AG20443 (cell line): ENCODE results near the gene TBC1D1.

Source experiments
- DNase-seq: peaks from one replicate; pipeline ENCODE4 v3.0.0; 2012; ENCODE audit warnings: low spot score, mixed read lengths

TBC1D1 gene

DNA sequence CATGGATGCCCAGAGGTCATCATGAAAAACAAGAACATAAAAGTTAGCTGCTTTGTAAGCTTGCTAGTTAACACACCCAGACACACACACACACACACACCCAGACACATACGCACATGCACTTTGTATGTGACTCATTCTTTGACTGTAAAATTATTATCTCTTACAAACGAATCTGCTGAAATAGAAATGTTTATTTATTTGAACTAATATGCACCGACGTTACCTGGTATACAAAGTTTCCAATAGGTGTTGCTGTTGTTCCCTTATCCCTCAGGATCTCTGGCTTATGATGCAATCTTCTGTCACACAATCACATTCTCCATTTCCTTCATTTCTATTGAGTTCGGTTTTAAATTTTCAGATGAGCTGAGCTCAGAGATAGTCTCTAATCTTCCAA is 278.6 kb downstream of the TBC1D1 start:
- no peak for DNase-seq

DNA sequence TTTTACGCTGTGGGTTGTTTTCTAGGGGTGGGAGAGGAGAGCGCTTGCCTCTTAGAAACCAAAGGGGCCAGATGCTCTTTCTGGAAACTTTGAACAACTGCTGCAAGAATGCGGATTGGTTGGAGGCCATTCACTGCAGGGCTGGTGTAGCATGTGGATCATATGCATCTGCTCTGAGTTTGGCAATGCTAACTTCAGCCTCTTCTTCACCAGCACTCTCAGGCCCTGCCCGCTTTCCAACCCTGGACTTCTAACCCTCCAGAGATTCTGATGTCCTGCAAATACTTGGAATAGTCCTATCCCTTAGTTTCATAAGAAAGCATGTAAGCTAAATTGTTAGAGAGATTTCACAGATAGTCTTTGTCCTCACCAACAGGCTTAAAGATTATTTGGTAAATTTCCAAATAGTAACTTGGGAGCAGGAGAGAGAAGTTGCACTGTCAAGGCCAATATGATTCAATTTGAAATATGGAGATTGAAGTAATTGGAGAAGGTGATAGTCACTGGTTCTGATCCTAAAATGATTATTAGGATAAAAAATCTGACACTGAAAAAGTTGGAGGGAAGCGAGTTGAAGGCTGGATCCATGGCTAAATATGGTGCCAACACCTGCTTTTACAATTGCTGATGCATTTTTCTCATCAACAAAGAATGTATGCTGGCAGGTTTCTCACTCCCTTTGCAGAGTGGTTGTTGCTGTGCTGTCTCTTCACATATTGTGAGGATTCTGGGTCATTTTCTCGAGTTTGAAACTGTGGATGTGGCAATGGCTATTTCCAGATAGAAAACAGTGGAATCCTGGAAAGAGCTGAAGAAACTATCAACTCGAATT is 279.7 kb downstream of the TBC1D1 start:
- no peak for DNase-seq

DNA sequence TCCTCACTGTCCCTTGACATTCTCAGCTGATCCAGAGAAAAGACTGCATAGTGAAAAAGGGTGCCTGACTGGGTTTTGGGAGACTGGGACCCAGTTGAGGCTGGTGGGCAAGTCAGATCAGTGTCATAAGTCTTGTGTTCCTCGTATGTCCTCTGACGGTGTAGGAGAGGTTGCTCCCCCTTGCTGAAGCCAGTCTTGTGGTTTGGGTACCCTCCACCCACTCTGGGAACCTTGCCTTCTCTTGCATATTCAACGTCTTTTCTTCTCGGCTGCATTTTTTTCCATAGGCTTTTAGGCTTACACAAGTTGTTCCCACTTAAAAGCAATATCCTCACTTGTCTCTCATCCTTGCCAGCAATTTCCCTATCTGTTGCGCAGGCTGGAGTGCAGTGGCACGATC is 281.2 kb downstream of the TBC1D1 start:
- DNase-seq = no peak

DNA sequence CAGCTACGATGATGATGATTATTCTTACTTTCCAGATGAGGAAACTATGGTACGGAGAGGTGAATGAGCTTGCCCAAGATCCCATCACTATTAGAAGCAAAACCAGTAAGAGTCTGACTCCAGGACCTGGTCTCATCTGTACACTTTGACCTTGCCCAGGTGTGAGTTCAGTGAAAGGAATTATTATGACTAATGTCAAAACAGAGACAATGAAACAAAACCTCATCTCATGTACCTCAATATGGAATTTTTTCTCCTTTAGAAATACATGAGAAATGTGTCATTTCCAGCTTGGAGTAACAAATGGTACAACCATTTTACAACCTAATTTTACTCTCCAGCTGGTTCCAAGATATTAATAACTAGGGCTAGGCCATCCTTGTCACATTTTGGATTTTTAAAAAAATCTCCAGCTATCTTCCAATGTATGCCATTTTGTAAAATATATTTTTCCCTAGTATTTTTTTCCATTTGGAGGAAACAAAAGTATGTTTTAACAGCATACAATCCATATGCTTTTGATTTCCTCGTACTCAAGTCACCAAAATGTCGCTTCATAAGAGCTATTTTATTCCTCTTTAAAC is 283.1 kb downstream of the TBC1D1 start:
- no peak for DNase-seq

DNA sequence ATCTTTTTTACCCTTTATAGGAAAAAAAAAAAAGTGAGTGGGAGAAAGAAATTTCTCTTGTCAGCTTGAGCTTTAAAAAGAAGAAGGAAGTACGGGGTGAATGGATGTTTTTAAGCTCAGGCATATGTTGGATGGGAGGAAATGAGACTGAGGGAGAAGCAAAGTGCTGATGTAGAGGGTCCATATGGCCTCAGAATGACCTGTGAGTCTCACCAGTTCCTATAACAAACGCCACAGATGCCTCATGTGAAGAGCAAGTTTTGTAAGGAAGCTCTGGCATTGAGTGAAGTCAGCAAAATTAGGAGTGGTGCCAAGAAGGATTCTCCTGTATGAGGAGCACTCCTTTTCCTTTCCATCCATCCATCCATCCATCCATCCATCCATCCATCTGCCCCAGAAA is 283.9 kb downstream of the TBC1D1 start:
- DNase-seq = no peak

- no peak for DNase-seq
Observed at GRCh38 chr4:38176165-38176564, 285.3 kb downstream of the TBC1D1 start.

DNA sequence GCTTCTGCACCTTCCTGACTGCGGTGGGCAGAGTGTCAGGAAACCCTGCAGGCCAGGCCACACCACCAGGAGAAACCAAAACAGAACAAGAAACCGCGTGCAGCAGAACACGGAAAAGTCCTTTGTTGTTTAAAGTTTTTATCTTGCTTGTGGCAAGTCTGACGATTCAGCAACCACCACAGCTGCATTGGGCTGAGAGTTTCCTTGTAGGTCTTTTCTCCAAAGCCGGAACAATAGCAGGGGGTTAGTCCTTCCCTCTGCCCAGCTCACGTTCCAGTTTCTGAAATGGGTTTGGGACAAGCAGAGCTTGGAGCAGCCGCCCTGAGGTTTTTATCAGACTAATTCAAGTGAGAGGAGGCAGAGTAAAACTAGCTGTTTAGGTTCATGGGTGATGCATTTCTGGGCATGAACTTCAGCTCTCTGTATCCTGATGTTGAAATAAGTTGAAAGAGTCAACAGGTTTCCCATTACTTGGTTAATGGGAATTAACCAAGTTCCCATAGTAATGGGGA is 286.2 kb downstream of the TBC1D1 start:
- peak; percentile 22 for DNase-seq

- DNase-seq = peak; percentile 74
Observed at GRCh38 chr4:38177641-38178391, 286.9 kb downstream of the TBC1D1 start.

DNA sequence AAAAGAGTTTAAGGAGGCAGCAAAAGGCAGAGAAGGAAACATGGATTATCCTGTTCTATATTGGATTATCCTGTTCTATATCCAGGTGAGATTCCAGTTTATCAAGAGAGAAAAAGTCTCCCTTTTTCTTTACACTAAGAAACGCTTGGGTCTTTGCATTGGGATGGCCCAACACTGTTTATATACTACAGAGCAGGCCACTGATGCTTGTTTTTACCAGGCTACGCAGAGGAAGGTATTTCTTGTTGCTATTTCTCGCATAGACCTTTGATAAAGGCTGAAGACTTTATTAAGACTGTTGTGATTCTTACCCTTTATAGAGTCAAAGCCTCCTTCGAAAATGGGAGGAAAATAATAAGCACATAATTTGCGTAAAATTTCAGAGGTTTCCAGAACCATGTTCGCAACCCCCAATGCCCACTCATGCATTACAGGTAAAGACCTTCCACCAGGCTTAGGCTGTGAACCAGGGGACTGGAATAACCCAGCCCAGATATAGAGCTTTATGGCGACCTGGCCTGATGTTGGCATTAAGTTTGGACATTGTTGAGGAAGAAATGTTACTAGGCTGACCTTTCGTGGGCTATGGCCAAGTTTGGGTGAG is 287.6 kb downstream of the TBC1D1 start:
- DNase-seq = no peak

DNA sequence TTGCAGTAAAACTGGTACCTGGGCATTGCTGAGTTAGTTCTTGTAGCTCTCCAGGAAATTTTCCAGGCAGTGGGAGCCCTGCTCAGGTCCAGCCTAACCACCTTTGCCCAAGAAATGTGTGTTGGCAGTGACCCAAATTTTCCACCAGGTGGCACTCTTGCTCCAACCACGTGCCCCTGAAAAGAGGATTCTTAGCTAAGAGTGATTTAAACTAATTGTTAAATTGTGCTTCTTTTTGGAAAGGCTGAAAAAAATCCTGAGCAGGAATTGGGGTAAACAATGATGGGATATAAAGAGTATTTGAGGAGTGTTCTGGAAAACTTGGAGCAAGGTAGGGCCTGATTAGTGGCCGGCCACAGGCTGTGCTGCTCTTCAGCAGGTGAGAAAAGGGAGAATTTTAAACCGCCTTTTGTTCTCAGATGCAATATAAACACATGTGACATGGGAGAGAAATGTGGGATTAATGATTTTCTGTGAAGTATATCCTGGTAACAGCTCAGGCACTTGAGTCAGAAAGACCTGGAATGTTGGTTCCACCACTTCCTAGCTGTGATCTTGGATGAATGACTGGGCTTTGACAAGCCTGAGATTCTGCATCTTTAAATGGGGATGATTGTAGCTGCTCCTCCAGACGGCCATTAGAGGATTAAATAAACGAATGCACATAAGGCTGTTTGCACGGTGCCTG is 288.9 kb downstream of the TBC1D1 start:
- peak; percentile 71 for DNase-seq

DNA sequence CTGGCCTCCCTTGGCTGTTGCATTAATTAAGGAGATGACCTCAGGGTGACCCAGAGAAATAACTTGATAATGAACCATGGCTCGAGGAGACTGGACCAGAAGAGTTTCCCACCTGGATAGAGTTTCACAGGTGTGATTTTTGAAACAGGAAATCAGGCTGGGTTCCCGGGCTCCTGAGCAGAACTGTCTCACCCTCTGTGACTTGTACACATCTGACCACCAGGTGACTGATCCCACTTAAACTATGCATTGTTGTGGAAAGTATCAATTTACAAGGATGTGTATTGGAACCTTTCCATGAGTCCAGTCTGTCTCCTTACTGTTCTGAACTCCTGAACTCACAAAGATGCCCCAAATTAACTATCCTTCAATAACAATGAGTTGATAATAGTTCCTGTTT is 289.6 kb downstream of the TBC1D1 start:
- no peak for DNase-seq

DNA sequence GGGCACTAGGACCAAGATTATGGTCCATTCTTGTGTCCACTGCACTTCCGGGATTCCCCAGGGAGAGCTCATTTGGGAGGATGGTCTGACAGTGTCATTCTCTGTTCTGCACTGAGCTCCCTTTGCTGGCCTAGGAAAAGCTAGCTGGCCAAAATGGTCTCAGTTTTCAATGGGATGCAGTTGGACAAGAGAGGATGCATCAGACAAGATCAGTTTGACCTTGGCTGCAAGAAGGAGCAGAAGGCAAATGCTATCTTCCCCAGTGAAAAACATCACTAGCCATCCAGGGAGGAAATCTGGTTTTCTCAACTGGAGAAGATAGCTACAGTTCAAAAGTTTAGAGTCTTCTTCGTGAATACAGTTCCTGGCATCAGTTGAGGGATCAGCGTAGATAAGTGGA is 290.4 kb downstream of the TBC1D1 start:
- no peak for DNase-seq

- no peak for DNase-seq
Observed at GRCh38 chr4:38182334-38182998, 291.6 kb downstream of the TBC1D1 start.

DNA sequence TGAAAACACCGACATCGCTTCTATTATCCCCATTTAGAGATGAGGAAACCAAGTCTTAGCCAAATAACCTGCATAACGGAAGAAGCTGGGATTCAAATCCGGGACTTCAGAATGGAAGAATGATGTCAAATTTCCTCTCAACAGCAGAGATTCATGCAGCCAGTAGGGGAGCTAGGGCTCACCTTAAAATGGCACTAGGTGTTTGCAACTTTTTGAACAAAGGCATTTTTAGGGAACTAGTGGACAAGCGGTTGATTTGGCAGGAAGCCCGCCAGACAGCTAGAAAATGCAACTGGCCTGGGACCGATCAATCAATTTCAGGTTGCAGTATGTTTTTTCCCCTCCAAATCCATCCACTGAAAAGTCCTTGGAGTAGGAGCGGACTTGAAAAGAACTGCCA is 293.5 kb downstream of the TBC1D1 start:
- DNase-seq = no peak

DNA sequence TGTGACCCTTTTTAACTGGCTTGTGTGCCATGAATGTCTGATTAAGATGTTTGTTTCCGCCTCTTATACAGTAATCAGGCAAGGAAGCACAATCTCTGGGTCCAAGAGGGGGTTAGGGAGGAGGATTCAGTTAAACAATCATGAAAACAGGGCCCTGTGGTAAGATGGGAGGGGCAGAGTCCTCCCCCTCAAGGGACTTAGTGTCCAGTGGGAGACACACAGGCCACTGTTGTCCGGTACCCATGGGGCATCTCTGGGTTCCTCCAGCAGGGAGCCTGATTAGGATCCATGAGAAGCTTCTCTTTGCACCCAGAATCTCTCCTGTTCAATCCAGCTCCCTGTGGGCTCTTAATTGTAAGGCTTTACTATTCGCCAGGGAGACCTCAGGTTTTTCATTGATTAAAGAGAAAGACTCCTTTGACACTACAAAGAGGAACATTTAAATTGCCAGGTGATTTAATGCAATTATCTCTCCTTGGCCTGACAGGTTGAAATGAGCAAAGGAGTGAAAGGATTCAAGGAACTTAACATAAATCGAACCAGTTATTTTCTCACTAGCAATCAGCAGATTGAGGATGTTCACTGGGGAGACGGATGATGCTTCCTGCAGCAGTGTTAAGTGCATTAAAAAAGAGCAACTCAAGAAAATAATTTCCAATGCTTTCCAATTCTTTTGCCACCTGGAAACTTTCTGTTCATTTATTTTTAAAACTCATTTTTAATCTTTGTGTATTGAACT is 294.7 kb downstream of the TBC1D1 start:
- no peak for DNase-seq

- no peak for DNase-seq
Observed at GRCh38 chr4:38188136-38188535, 297.3 kb downstream of the TBC1D1 start.

DNA sequence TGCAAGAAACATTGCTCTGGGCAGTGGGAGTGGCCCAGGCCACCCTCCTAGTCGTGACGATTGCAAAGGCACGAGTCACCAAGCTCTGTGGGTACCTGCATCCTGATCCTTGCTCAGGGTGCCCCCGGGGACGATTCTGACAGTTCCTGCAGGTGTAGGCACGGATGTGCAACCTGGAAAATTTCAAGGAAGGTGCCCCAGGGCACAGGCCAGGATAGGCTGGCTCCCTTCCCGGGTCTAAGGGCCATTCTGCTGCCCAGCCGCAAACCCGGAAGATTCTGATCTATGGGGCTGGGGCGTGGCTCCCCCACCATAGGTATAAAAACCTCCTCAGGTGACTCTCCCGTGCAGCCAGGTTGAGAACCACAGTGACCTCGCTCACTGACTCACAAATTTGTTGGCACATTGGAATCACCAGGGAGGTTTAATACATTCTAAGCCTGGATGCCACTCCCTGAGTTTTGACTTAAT is 297.8 kb downstream of the TBC1D1 start:
- DNase-seq = no peak
